DMS153 treated with DMSO at 0.1 percent for 48 hours (cell line): ENCODE measurements around the gene RESP18.

Experiments
- DNase-seq: peaks from one replicate; lab custom pipeline; 2025; ENCODE audit not compliant: unreplicated experiment; lab: John Stamatoyannopoulos, UW

RESP18 gene

DNA sequence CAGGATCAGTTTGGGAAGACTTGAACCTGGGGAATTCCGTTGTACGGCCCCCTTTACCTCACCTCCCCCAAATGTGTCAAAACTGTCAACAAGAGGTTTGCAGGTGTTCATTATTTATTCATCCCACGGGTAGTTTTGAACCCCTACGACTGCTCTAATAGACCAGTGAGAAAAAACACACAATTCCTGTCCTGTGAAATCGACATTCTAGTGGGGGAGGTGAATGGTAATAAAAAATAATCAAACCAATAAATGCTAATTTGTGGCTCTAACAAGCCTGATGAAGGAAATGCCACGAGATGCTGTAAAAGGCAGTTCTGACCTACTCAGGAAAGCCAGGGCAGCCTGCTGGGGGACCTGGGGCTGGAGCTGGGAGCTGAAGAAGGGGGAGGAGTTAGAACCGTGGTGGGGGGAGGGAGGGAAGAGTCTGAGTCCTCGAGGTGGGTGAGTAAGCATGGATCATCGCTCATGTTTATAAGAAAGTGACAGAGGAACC lies 53.8 kb downstream of the RESP18 start:
- no peak for DNase-seq

GRCh38 chr2:219277703-219278654 lies 54.6 kb downstream of the RESP18 start:
- peak; percentile 68 for DNase-seq
